Head of caudate nucleus (tissue), 42 donors: Measurements from ENCODE around the gene BEAN1.

ENCODE experiments used
- DNase-seq, 42 donors: peaks; one replicate each; pipeline versions ENCODE4 v3.0.0 to v3.0.0-alpha.2; 2020 to 2021; ENCODE audit warnings: mixed read lengths in 7 of 42
- intact Hi-C: fragments of 100-400 bp; cut with DNase I; formaldehyde crosslinking; loops from one replicate; pipeline ENCODE4 v1.15.0; 2022

The BEAN1 gene

GRCh38 chr16:66414891-66415290 is 12.2 kb upstream of the BEAN1 start:
- no peak for DNase-seq
- intact Hi-C loops, result no loop called here

DNA sequence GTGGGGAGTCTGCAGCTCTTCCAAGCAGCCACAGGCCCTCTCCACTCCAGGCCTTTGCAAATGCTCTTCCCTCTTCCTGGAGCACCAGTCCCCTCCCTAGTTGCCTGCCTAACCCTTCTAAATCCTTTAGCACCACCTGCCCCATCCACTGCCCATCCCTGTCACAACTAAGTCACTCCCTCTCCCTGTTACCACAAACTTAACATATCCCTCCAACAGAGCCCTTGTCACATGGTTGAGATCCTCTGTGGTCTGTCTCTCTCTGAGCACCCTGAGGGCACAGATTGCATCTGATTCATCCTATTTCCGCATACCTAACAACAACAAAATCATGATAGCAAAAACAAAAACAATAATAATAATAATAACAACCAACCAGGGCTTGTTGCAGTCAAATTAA is 11.0 kb upstream of the BEAN1 start:
- intact Hi-C loops, result no loop called here
- peak in 2 of 42 donors; percentile 1 to 21 for DNase-seq

DNA sequence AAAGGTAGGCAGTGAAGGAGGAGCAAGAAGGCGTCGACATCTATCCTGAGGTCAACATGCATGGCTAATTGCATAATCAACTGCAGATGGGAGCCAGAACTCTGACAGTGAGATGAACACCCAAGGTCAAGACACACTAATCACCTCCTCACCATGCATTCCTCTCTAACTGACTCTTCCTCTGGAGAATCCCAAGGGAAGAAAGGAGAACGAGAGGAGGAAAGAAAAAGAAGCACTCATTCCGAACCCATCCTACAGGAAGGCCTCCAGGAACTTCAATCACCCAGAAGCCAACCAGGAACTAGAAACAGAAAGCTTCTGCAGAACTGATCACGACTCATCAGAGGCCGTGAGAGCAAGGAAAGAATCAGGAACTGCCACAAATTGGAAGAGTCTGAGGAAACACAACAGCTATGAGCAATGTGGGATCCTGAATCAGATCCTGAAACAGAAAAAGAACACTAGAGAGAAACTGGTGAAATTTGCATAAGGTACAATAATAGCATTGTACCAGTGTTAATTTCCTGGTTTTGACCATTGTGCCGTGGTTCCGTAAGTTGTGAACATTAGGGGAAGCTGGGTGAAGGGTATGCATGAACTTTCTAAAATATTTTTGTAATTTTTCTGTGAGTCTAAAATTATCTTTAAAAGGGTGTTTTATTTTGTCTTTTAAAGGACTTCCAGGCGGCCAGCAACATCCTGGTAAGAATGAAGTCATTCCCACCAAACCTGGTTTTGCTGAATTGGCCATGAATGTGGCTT is 10.0 kb upstream of the BEAN1 start:
- intact Hi-C loops, result no loop called here
- peak in 2 of 42 donors; percentile 13 to 17 for DNase-seq

DNA sequence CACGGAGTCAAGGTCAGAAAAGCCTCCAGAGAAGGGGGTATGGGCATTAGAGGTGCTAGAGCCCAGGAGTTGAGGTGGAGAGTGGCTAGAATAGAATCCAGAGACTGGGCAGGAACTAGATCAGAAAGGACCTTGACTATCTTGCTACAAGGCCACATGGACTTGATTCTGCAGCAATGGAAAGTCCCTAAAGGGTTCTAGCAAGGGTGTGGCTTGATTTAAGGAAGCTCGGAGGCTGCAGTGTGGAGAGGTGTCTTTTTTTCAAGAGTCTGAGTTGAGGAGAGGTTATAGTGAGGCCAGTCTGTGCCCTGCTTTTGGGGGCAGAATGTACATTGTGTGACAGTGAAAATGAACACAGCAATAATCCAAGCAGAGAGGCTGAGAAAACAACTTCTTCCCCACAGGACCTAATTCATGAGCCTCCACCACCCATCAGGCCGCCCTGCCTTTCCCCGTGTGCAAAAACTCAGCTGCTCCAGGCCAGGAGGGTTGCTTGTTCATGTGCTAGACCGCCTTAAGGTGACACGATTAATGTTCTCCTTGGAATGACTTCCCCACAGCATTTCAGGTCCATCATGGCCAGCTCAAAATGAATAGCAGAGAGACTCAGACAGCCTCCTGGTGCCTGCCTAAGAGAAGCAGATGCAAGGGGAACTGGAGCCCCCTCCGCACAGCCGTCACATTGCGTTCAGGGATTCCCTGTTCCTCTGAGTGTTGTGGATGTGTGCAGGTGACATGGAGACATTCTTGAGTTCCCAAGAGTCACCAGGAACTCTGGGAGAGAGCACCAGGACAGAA is 8.7 kb upstream of the BEAN1 start:
- DNase-seq, result peak in 3 of 42 donors; percentile 18 to 22 (median 20)

GRCh38 chr16:66419527-66419926 is 7.6 kb upstream of the BEAN1 start:
- intact Hi-C loops, result no loop called here
- DNase-seq, result peak in 1 of 42 donors; percentile 6

More for the DNA sequence above, 8.7 kb upstream of the BEAN1 start:
- intact Hi-C loops, result no loop called here

DNA sequence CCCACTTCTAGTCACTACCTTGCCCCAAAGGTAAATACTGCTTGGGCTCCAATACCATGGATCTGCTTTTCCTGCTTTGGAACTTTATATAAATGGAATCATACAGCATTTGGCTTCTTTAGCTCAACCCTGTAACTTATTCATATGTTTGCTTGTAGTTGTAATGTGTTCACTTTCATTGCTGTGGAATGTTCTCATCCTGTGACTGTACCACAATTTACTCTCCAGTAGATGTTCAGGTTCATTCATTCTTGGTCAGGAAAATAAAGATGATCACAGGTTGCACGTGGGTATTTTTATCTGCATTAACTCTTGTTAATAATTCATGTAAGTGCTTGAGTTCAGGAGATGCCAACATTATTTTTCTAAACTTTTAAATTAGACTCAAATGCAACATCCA is 6.7 kb upstream of the BEAN1 start:
- intact Hi-C loops, result no loop called here
- no peak for DNase-seq

GRCh38 chr16:66421891-66422290 is 5.2 kb upstream of the BEAN1 start:
- intact Hi-C loops, result no loop called here
- DNase-seq, result peak in 1 of 42 donors; percentile 10

GRCh38 chr16:66422366-66422765 is 4.7 kb upstream of the BEAN1 start:
- peak in 2 of 42 donors; percentile 3 to 9 for DNase-seq
- intact Hi-C loops, result no loop called here

- intact Hi-C loops, result no loop called here
- DNase-seq, result no peak
These were observed 3.9 kb upstream of the BEAN1 start for GRCh38 chr16:66423177-66423576.

- intact Hi-C loops, result no loop called here
- peak in 1 of 42 donors; percentile 10 for DNase-seq
These were observed 1.4 kb upstream of the BEAN1 start for GRCh38 chr16:66425651-66426050.

GRCh38 chr16:66426112-66427035 is 721 bp upstream of the BEAN1 start:
- peak in 1 of 42 donors; percentile 27 for DNase-seq
- intact Hi-C loops, result no loop called here

DNA sequence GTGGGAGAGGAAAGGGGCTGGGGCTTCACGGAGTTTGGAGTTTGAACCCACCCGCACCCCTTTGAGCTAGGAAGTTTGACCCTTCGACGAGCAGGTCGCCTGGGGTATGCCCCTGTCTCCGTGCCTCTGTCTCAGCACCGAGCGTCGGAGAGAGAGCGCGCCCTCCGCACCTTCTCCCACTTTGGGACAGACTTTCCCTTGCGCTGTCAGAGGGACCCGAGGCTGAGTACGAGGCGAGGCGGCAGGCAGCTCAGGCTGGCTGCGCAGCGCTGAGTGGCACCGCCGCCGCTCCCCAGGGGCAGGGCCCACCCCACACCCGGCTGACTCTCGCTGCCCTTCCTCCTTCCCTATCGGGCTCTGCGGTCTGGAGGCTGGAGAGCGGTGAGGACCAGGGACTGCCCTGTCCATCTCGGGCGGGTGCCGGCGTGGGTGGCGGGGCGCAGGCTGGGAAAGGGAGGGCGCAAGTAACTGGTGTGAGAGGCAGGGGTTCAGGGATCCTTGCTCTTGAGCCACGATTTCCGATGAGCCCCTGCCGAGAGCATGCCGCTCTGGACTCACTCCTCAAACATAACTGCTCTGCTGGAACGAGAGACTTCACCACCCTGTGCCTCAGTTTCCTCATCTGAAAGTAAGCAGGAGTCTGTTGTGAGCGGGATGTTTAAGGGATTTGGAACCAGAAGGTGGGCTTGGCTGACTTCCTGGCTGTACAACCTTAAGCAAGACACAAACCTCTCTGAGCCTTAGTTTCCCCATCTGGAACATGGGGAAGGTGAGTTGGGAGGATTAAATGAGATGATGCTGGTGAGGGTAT is 981 bp downstream of the BEAN1 start:
- DNase-seq, result peak in 2 of 42 donors; percentile 3 to 33
- intact Hi-C loops, result no loop called here

GRCh38 chr16:66428682-66429251 is 1.7 kb downstream of the BEAN1 start:
- intact Hi-C loops, result no loop called here
- DNase-seq, result no peak

- peak in 1 of 42 donors; percentile 19 for DNase-seq
- intact Hi-C loops, result no loop called here
These were observed 2.3 kb downstream of the BEAN1 start for GRCh38 chr16:66429290-66429962.

- intact Hi-C loops, result no loop called here
- DNase-seq, result no peak
These were observed 3.1 kb downstream of the BEAN1 start for GRCh38 chr16:66430214-66430613.

DNA sequence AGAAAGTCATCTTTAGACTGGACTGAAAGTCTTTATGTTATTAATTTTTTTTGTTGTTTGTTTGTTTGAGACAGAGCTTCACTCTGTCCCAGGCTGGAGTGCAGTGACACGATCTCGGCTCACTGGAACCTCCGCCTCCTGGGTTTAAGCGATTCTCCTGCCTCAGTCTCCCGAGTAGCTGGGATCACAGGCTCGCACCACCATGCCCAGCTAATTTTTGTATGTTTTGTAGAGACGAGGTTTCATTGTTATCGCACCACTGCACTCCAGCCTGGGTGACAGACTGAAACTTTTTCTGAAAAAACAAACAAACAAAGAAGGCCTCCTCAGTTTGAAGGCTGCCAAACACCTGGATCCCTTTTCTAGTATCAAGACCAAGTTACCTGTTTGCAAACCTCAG is 4.7 kb downstream of the BEAN1 start:
- intact Hi-C loops, result no loop called here
- DNase-seq, result peak in 1 of 42 donors; percentile 21

DNA sequence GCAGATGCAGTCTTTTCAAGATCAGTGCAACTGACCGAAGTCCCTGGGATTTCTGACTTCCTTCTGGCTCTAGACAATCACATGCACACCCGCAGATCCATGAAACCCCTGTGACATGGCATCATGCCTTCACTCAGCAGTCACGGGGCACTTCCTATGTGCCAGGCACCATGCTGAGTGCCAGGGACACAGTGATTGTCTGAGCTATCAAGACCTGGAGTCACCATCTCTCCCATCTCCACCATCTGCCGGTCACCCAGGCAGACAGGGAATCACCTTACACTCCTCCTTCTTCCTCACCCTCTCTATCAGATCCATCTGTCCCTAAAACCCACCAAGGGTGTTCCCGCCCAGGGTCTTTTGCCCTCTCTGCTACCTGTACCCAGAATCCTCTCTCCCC is 5.3 kb downstream of the BEAN1 start:
- peak in 1 of 42 donors; percentile 11 for DNase-seq
- intact Hi-C loops, result no loop called here
